ENCODE data around the gene CTNND2. TPM values are rescaled to one million over a fixed set of nuclear protein-coding genes. Genes with fewer than 3 reads are reported as not detected.
"Not testable (repeated sequence)": the region's sequence is repeated elsewhere in the genome, so short reads cannot be mapped to it uniquely, and the experiment has no call there.

CTNND2 gene
- total RNA-seq, 1 donor from 2014 or later, result 2.5 TPM

DNA sequence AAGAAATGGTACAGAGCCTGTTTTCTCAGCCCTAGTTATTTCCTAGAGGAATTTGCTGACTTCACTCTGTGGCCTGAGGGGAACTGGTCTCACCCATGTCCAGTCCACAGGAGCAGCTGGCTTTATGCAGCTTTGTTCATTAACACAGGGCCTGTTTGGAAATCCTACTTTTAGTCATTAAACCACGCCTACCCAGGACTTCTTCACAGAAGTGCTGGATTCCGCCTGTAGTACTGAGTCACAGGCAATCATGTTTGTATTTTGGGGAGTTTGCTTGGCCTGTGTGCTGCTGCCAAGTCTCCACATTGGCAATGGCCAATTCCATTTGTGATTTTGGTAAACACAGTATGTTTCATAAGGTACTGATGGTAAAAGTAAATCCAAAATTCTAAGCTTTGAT, 52.8 kb downstream of the CTNND2 start:
- Mint-ChIP-seq H3K27ac (ENCODE audit: unreplicated experiment) (no peak overlapping the region), H3K4me3 (ENCODE audit: unreplicated experiment) (no peak overlapping the region), H3K4me1 (ENCODE audit: unreplicated experiment) (no peaks in the 10 kb centered on the region), H3K27me3 (ENCODE audit: unreplicated experiment) (peaks cover 1% of the 10 kb centered on the region), H3K9me3 (ENCODE audit: unreplicated experiment) (peaks cover 3% of the 10 kb centered on the region), H3K36me3 (ENCODE audit: unreplicated experiment) (no peaks in the 10 kb centered on the region)
- DNase-seq (ENCODE audit: extremely low spot score, unreplicated experiment), result no peak
- TF ChIP-seq CTCF (IDR thresholded peaks at IDR 0.05), result no peak

- H3K36me3 Mint-ChIP-seq (ENCODE audit: unreplicated experiment); H3K27ac Mint-ChIP-seq (ENCODE audit: unreplicated experiment); H3K27me3 Mint-ChIP-seq (ENCODE audit: unreplicated experiment); H3K4me3 Mint-ChIP-seq (ENCODE audit: unreplicated experiment); DNase-seq (ENCODE audit: extremely low spot score, unreplicated experiment); H3K4me1 Mint-ChIP-seq (ENCODE audit: unreplicated experiment): not testable (repeated sequence)
- peaks cover 15% of the 10 kb centered on the region for H3K9me3 Mint-ChIP-seq (ENCODE audit: unreplicated experiment)
Measured at GRCh38 chr5:11828566-11828965, 75.7 kb downstream of the CTNND2 start.

- Mint-ChIP-seq H3K36me3 (ENCODE audit: unreplicated experiment) (no peaks in the 10 kb centered on the region), H3K27me3 (ENCODE audit: unreplicated experiment) (no peaks in the 10 kb centered on the region), H3K4me1 (ENCODE audit: unreplicated experiment) (no peaks in the 10 kb centered on the region), H3K9me3 (ENCODE audit: unreplicated experiment) (peaks cover 4% of the 10 kb centered on the region), H3K4me3 (ENCODE audit: unreplicated experiment) (no peak overlapping the region), H3K27ac (ENCODE audit: unreplicated experiment) (no peak overlapping the region)
- DNase-seq (ENCODE audit: extremely low spot score, unreplicated experiment), result no peak
- TF ChIP-seq CTCF (IDR thresholded peaks at IDR 0.05), result no peak
Measured at GRCh38 chr5:11822598-11822997, 81.6 kb downstream of the CTNND2 start.

DNA sequence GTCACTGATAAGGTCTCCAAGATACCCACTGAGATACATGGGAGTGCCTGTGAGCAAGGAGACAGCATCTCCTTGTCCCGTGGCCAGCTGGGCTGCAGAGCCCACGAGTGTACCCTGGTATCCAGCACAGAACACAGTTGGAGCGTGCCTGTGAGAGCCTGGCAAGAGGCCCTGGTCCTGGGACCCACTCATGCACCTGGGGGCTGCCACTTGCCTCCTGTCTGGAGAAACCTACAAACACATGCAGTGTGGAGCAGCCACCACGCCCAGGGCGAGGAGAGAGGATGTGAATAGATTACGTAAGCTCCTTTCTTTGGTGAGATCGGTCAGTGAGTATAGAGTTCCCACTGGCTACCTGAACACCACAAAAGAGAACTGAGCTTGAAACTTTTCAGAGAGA, 88.3 kb downstream of the CTNND2 start:
- TF ChIP-seq CTCF (IDR thresholded peaks at IDR 0.05), result no peak
- DNase-seq (ENCODE audit: extremely low spot score, unreplicated experiment), result no peak
- no peaks in the 10 kb centered on the region for H3K36me3 Mint-ChIP-seq (ENCODE audit: unreplicated experiment)
- no peak overlapping the region for H3K27ac Mint-ChIP-seq (ENCODE audit: unreplicated experiment)
- H3K4me3 Mint-ChIP-seq (ENCODE audit: unreplicated experiment), result no peak overlapping the region
- H3K4me1 Mint-ChIP-seq (ENCODE audit: unreplicated experiment), result no peaks in the 10 kb centered on the region
- H3K27me3 Mint-ChIP-seq (ENCODE audit: unreplicated experiment), result no peaks in the 10 kb centered on the region
- H3K9me3 Mint-ChIP-seq (ENCODE audit: unreplicated experiment), result no peaks in the 10 kb centered on the region

- Mint-ChIP-seq H3K4me3 (ENCODE audit: unreplicated experiment) (no peak overlapping the region), H3K27me3 (ENCODE audit: unreplicated experiment) (no peaks in the 10 kb centered on the region), H3K36me3 (ENCODE audit: unreplicated experiment) (no peaks in the 10 kb centered on the region), H3K27ac (ENCODE audit: unreplicated experiment) (no peak overlapping the region), H3K9me3 (ENCODE audit: unreplicated experiment) (no peaks in the 10 kb centered on the region), H3K4me1 (ENCODE audit: unreplicated experiment) (no peaks in the 10 kb centered on the region)
- TF ChIP-seq CTCF (IDR thresholded peaks at IDR 0.05), result no peak
- no peak for DNase-seq (ENCODE audit: extremely low spot score, unreplicated experiment)
Measured at GRCh38 chr5:11815481-11815880, 88.8 kb downstream of the CTNND2 start.

GRCh38 chr5:11814373-11814772, 89.9 kb downstream of the CTNND2 start:
- TF ChIP-seq CTCF (IDR thresholded peaks at IDR 0.05), result no peak
- H3K4me1 Mint-ChIP-seq (ENCODE audit: unreplicated experiment), result no peaks in the 10 kb centered on the region
- H3K9me3 Mint-ChIP-seq (ENCODE audit: unreplicated experiment), result no peaks in the 10 kb centered on the region
- no peak overlapping the region for H3K4me3 Mint-ChIP-seq (ENCODE audit: unreplicated experiment)
- H3K36me3 Mint-ChIP-seq (ENCODE audit: unreplicated experiment), result no peaks in the 10 kb centered on the region
- H3K27me3 Mint-ChIP-seq (ENCODE audit: unreplicated experiment), result no peaks in the 10 kb centered on the region
- no peak for DNase-seq (ENCODE audit: extremely low spot score, unreplicated experiment)
- no peak overlapping the region for H3K27ac Mint-ChIP-seq (ENCODE audit: unreplicated experiment)
